HAP-1 (cell line): ENCODE results near the gene B4GALNT3.

Experiments used
- DNase-seq, 2 experiments: peaks; one replicate each; pipeline ENCODE4 v3.0.0-alpha.2; 2016 to 2020; ENCODE audit warnings: low spot score in 2 of 2
- H3K27me3 ChIP-seq: fragments of 250-450 bp; sonication (Bioruptor Pico); 2 replicates; pipeline ENCODE4 v1.5.1; 2020; ENCODE audit warnings: low read depth, mild to moderate bottlenecking, moderate library complexity
- H3K36me3 ChIP-seq: fragments of 250-450 bp; sonication (Bioruptor Pico); replicated peaks from 2 replicates; pipeline ENCODE4 v1.5.1; 2020; ENCODE audit warnings: mild to moderate bottlenecking
- H3K4me1 ChIP-seq: fragments of 250-450 bp; sonication (Bioruptor Pico); 2 replicates; pipeline ENCODE4 v1.5.1; 2020; ENCODE audit warnings: mild to moderate bottlenecking
- H3K4me3 ChIP-seq: fragments of 250-450 bp; sonication (Bioruptor Pico); 2 replicates; pipeline ENCODE4 v1.5.1; 2020; ENCODE audit warnings: mild to moderate bottlenecking, moderate library complexity
- H3K9me3 ChIP-seq: fragments of 250-450 bp; sonication (Bioruptor Pico); 2 replicates; pipeline ENCODE4 v1.5.1; 2020; ENCODE audit warnings: mild to moderate bottlenecking, moderate library complexity
- in situ Hi-C: fragments of 300-500 bp; cut with MboI; formaldehyde crosslinking; loops from 3 replicates; pipeline ENCODE4 v1.14.3; 2020; ENCODE audit warnings: low sequenced_read_pairs, inconsistent platforms, mixed read lengths

Gene B4GALNT3

DNA sequence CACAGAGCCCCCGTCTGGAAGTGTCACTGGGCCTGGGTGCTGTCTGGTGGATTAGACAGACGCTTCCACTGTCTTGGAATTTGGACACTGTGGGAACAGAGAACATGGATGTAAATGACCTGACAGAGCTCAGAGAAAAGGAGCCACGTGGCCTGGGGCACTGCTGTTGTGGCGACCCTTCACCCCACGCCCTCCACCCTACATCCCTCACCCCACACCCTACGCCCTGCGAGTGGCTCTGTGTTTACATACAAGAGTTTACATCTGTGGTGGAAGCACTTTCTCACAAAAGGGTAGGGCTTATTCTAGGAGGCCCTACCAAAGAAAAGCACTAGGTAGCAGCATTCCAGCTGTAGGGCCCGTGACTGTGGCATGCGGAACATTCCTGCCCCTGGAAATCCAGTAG lies 47.7 kb downstream of the B4GALNT3 start:
- DNase-seq: no peak
- Histone ChIP-seq H3K9me3 (no peaks in the 10 kb centered on the region), H3K4me3 (no peak overlapping the region), H3K27me3 (no peaks in the 10 kb centered on the region), H3K4me1 (no peaks in the 10 kb centered on the region; the same call in 1 of the 2 replicates), H3K36me3 (no peaks in the 10 kb centered on the region)
- in situ Hi-C loops: no loop called here

- DNase-seq: no peak
- Histone ChIP-seq H3K9me3 (no peaks in the 10 kb centered on the region), H3K4me3 (no peak overlapping the region), H3K4me1 (no peaks in the 10 kb centered on the region; the same call in 1 of the 2 replicates), H3K27me3 (no peaks in the 10 kb centered on the region), H3K36me3 (no peaks in the 10 kb centered on the region)
- in situ Hi-C loops: no loop called here
Measured at GRCh38 chr12:508145-508544, 48.4 kb downstream of the B4GALNT3 start.

- H3K27me3 ChIP-seq: no peaks in the 10 kb centered on the region
- H3K4me3 ChIP-seq: no peak overlapping the region
- in situ Hi-C loops: no loop called here
- H3K36me3 ChIP-seq: no peaks in the 10 kb centered on the region
- DNase-seq: no peak
- no peaks in the 10 kb centered on the region; the same call in 1 of the 2 replicates for H3K4me1 ChIP-seq
- no peaks in the 10 kb centered on the region for H3K9me3 ChIP-seq
Measured at GRCh38 chr12:508795-509194, 49.1 kb downstream of the B4GALNT3 start.

GRCh38 chr12:509500-509899 lies 49.8 kb downstream of the B4GALNT3 start:
- in situ Hi-C loops: no loop called here
- Histone ChIP-seq H3K27me3 (no peaks in the 10 kb centered on the region), H3K4me1 (no peaks in the 10 kb centered on the region; the same call in 1 of the 2 replicates), H3K4me3 (no peak overlapping the region), H3K9me3 (no peaks in the 10 kb centered on the region), H3K36me3 (no peaks in the 10 kb centered on the region)
- no peak for DNase-seq

DNA sequence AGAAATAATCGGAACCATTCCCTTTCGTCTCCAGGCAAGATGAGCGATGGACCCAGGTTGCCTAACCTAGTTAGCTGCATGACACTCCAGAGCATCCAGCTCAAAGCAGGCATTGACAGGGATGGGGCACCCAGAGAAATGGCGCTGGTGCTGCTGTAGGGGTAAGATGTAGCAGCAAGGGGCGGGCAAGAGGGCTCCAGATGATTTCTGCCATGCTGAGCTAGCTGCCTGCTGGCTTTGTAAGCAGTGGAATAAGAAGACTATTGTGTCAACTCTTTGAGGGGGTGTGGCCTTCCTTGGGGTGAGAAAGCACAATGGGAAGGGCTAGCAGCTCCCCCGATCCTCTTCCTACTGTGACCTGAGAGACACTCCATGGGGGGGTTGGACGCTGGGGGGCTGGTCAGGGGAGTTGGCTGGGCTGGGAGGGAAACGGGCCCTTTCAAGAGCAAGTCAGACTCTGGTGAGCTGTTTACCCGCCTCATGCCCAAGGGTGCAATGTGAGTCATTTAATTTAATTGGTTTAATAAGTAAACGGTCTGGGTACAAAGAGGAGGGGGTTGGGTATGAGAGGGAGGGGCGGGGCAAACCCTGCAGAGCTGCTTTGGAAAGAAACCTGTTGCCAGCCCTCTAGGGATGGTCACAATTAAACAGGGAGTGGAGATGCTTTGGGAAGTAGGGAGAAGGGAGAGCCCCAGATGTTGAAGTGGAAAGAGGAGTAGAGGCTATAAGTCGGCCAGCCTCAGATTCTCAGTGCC lies 50.5 kb downstream of the B4GALNT3 start:
- no peaks in the 10 kb centered on the region; the same call in 1 of the 2 replicates for H3K4me1 ChIP-seq
- no peaks in the 10 kb centered on the region for H3K27me3 ChIP-seq
- in situ Hi-C loops: no loop called here
- no peaks in the 10 kb centered on the region for H3K9me3 ChIP-seq
- H3K36me3 ChIP-seq: no peaks in the 10 kb centered on the region
- H3K4me3 ChIP-seq: no peak overlapping the region
- DNase-seq: peak in 1 of 2 experiments; percentile 27

GRCh38 chr12:512933-513332 lies 53.2 kb downstream of the B4GALNT3 start:
- Histone ChIP-seq H3K4me1 (no peaks in the 10 kb centered on the region; the same call in 1 of the 2 replicates), H3K9me3 (no peaks in the 10 kb centered on the region; the same call in 1 of the 2 replicates), H3K36me3 (no peaks in the 10 kb centered on the region), H3K27me3 (no peaks in the 10 kb centered on the region), H3K4me3 (no peak overlapping the region)
- no peak for DNase-seq
- in situ Hi-C loops: no loop called here

DNA sequence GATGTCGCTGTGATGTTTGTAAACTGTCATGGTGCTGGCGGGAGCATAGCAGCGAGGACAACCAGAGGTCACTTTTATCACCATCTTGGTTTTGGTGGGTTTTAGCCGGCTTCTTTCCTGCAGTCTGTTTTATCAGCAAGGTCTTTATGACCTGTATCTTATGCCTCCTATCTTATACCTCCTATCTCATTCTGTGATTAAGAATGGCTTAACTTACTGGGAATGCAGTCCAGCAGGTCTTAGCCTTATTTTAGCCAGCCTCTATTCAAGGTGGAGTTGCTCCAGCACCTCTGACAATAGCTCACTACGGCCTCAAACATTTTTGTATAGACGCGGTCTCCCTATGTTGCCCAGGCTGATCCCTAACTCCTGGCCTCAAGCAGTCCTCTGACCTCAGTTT lies 53.7 kb downstream of the B4GALNT3 start:
- no peak overlapping the region for H3K4me3 ChIP-seq
- no peaks in the 10 kb centered on the region; the same call in 1 of the 2 replicates for H3K4me1 ChIP-seq
- no peak for DNase-seq
- H3K36me3 ChIP-seq: no peaks in the 10 kb centered on the region
- in situ Hi-C loops: no loop called here
- no peaks in the 10 kb centered on the region; the same call in 1 of the 2 replicates for H3K9me3 ChIP-seq
- H3K27me3 ChIP-seq: no peaks in the 10 kb centered on the region

DNA sequence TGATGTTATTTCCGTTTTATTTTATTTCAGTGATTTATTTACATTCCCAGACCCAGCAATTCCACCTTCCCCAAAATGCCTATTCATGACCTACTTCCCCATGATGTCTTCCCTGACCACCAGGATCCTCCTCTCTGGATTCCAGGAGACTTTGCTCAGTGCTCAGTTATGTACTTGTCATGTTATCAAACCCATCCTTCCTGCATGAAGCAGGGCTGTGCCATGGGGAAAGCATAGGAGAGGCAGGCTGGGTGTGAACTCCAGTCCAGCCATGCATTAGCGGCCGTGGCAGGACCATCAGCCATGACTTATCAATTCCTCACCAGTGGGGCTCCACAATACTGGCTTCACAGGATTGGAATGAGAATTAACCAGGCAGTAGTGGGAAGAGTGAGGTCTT lies 57.8 kb downstream of the B4GALNT3 start:
- in situ Hi-C loops: no loop called here
- H3K4me1 ChIP-seq: no peaks in the 10 kb centered on the region
- no peak overlapping the region for H3K4me3 ChIP-seq
- no peaks in the 10 kb centered on the region; the same call in 1 of the 2 replicates for H3K9me3 ChIP-seq
- DNase-seq: no peak
- no peaks in the 10 kb centered on the region for H3K36me3 ChIP-seq
- no peaks in the 10 kb centered on the region for H3K27me3 ChIP-seq

DNA sequence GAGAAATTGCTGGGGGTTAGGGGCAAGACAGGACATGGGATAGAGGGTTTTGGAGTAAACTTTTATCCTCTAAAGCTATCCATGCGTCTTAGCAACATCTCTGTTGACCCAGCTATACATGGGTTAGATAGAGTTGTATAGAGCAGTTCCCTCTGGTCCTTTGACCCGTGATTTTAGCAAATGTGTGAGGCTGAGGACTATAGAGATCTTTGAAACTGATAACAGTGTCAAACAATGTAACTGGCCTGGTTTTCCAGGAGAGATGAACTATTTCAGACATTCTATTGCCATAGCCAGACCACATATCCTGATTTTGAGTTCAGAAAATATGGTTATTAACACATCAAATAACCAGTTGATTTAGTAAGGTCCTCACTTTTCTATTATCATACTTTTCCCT lies 60.4 kb downstream of the B4GALNT3 start:
- no peaks in the 10 kb centered on the region for H3K27me3 ChIP-seq
- in situ Hi-C loops: no loop called here
- DNase-seq: no peak
- H3K36me3 ChIP-seq: no peaks in the 10 kb centered on the region
- peaks cover 9% of the 10 kb centered on the region for H3K4me1 ChIP-seq
- no peaks in the 10 kb centered on the region; the same call in 1 of the 2 replicates for H3K9me3 ChIP-seq
- H3K4me3 ChIP-seq: no peak overlapping the region

DNA sequence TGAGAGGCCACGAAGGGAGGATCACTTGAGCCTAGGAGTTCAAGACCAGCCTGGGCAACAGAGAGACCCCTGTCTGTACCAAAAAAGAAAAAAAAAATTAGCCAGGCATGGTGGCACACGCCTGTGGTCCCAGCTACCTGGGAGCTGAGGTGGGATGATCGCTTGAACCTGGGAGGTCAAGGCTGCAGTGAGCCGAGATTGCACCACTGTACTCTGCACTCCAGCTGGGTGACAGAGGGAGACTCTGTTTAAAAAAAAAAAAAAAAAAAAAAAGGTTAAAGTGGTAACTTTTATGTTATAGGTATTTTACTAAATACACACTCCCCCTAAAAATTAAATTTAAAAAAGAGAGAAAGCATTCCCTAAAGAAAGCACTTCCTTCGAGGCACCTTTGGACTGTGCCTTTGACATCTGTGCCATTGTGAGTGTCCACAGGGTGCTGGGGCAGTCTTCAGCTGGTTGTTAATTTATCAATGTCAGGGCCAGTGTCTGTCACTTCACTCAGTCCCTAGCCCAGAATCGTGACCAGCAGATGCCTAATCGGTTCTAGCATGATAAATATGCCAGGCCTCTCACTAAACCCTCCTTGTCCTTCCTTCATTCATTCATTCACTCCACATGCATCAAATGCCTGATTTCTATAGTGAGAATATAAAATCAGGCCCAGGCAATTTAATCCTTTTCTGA lies 63.1 kb downstream of the B4GALNT3 start:
- in situ Hi-C loops: no loop called here
- peaks cover 9% of the 10 kb centered on the region for H3K4me1 ChIP-seq
- no peaks in the 10 kb centered on the region for H3K9me3 ChIP-seq
- H3K4me3 ChIP-seq: no peak overlapping the region
- no peak for DNase-seq
- no peaks in the 10 kb centered on the region for H3K36me3 ChIP-seq
- no peaks in the 10 kb centered on the region for H3K27me3 ChIP-seq

GRCh38 chr12:524167-524951 lies 64.6 kb downstream of the B4GALNT3 start:
- Histone ChIP-seq H3K4me3 (no peak overlapping the region), H3K36me3 (no peaks in the 10 kb centered on the region), H3K4me1 (peaks cover 9% of the 10 kb centered on the region), H3K27me3 (no peaks in the 10 kb centered on the region), H3K9me3 (peaks cover 5% of the 10 kb centered on the region)
- in situ Hi-C loops: no loop called here
- DNase-seq: peak; percentile 41 to 65

GRCh38 chr12:526089-526488 lies 66.3 kb downstream of the B4GALNT3 start:
- Histone ChIP-seq H3K4me1 (peaks cover 9% of the 10 kb centered on the region), H3K4me3 (no peak overlapping the region), H3K36me3 (no peaks in the 10 kb centered on the region), H3K9me3 (peaks cover 10% of the 10 kb centered on the region), H3K27me3 (no peaks in the 10 kb centered on the region)
- in situ Hi-C loops: no loop called here
- no peak for DNase-seq

- H3K9me3 ChIP-seq: peaks cover 14% of the 10 kb centered on the region
- in situ Hi-C loops: no loop called here
- H3K36me3 ChIP-seq: no peaks in the 10 kb centered on the region
- H3K4me3 ChIP-seq: no peak overlapping the region
- DNase-seq: no peak
- H3K27me3 ChIP-seq: no peaks in the 10 kb centered on the region
- H3K4me1 ChIP-seq: peaks cover 9% of the 10 kb centered on the region
Measured at GRCh38 chr12:527241-527640, 67.5 kb downstream of the B4GALNT3 start.

GRCh38 chr12:527729-528128 lies 68.0 kb downstream of the B4GALNT3 start:
- in situ Hi-C loops: no loop called here

More at GRCh38 chr12:527729-528128, 68.0 kb downstream of the B4GALNT3 start:
- Histone ChIP-seq H3K4me3 (no peak overlapping the region), H3K9me3 (peaks cover 19% of the 10 kb centered on the region), H3K36me3 (no peaks in the 10 kb centered on the region), H3K27me3 (no peaks in the 10 kb centered on the region), H3K4me1 (peaks cover 9% of the 10 kb centered on the region)
- no peak for DNase-seq
